ENCODE results near the gene CASP10. TPM values are rescaled to one million over a fixed set of nuclear protein-coding genes. Genes with fewer than 3 reads are reported as not detected.

The CASP10 gene
- total RNA-seq, 2 experiments from 2014 or later, result 18.3 to 22.6 TPM

DNA sequence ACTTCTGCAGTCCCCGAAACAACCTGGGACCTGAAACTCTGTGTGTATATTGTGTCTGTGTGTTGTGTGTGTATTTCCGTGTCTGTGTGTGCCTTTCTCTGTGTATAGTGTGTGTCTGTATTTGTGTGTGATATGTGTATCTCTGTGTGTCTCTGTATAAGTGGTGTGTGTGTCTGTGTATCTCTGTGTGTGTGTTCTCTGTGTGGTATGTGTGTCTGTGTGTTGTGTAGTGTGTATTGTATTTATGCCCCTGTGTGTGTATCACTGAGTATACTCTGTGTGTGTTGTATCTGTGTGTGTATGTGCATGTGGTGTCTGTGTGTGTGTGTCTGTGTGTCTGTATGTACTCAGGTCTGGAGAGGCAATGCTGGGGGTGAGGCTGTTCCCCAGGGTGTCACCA, 89.0 kb downstream of the CASP10 start:
- Mint-ChIP-seq H3K4me1 (ENCODE audit: low read depth) (peaks cover 49% of the 10 kb centered on the region), H3K9me3 (no peaks in the 10 kb centered on the region), H3K4me3 (no peak overlapping the region), H3K27me3 (no peaks in the 10 kb centered on the region), H3K27ac (peak overlapping the region; percentile 30), H3K36me3 (ENCODE audit: low read depth) (peaks cover 71% of the 10 kb centered on the region)
- ChIA-PET POLR2A (no interaction called here), CTCF (no interaction called here)
- intact Hi-C loops (cut with micrococcal nuclease), result no loop called here
- no peak for DNase-seq
- ATAC-seq, result peak; percentile 11
- TF ChIP-seq, protein P1, sequence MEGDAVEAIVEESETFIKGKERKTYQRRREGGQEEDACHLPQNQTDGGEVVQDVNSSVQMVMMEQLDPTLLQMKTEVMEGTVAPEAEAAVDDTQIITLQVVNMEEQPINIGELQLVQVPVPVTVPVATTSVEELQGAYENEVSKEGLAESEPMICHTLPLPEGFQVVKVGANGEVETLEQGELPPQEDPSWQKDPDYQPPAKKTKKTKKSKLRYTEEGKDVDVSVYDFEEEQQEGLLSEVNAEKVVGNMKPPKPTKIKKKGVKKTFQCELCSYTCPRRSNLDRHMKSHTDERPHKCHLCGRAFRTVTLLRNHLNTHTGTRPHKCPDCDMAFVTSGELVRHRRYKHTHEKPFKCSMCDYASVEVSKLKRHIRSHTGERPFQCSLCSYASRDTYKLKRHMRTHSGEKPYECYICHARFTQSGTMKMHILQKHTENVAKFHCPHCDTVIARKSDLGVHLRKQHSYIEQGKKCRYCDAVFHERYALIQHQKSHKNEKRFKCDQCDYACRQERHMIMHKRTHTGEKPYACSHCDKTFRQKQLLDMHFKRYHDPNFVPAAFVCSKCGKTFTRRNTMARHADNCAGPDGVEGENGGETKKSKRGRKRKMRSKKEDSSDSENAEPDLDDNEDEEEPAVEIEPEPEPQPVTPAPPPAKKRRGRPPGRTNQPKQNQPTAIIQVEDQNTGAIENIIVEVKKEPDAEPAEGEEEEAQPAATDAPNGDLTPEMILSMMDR (IDR thresholded peaks at IDR 0.05), result no peak

GRCh38 chr2:201273330-201273983, 90.5 kb downstream of the CASP10 start:
- intact Hi-C loops (cut with micrococcal nuclease), result no loop called here
- H3K4me1 Mint-ChIP-seq (ENCODE audit: low read depth), result peaks cover 44% of the 10 kb centered on the region
- ChIA-PET CTCF (interaction anchor here (0.9 to 1.6 kb wide), 4 partner anchors 9 to 92 kb away, joined by 3 to 6 read pairs (median 4); no protein-coding TSS in a partner anchor), POLR2A (interaction anchor here (0.6 to 1.7 kb wide), 4 partner anchors 8 to 1393 kb away, joined by 4 to 5 read pairs (median 5); partner anchors contain the start of gene CASP8)
- no peaks in the 10 kb centered on the region for H3K9me3 Mint-ChIP-seq
- H3K27me3 Mint-ChIP-seq, result no peaks in the 10 kb centered on the region
- DNase-seq, result no peak
- H3K36me3 Mint-ChIP-seq (ENCODE audit: low read depth), result peaks cover 67% of the 10 kb centered on the region
- ATAC-seq, result peak; percentile 56
- H3K27ac Mint-ChIP-seq, result peak overlapping the region; percentile 83
- TF ChIP-seq, protein P1 (IDR thresholded peaks at IDR 0.05), result no peak
- H3K4me3 Mint-ChIP-seq, result no peak overlapping the region

GRCh38 chr2:201275069-201275468, 92.1 kb downstream of the CASP10 start:
- Mint-ChIP-seq H3K36me3 (ENCODE audit: low read depth) (peaks cover 71% of the 10 kb centered on the region), H3K9me3 (no peaks in the 10 kb centered on the region), H3K4me3 (no peak overlapping the region), H3K4me1 (ENCODE audit: low read depth) (peaks cover 43% of the 10 kb centered on the region), H3K27ac (peak overlapping the region; percentile 9), H3K27me3 (no peaks in the 10 kb centered on the region)
- ATAC-seq (no peak), DNase-seq (no peak)
- CTCF ChIA-PET, result interaction anchor here (0.7 to 0.8 kb wide), 2 partner anchors 12 to 180 kb away, joined by 3 read pairs; no protein-coding TSS in a partner anchor
- intact Hi-C loops (cut with micrococcal nuclease), result no loop called here
- POLR2A ChIA-PET, result interaction anchor here (1.1 to 1.7 kb wide), 2 partner anchors 10 kb away, joined by 3 to 5 read pairs; no protein-coding TSS in a partner anchor
- TF ChIP-seq, protein P1 (IDR thresholded peaks at IDR 0.05), result no peak

- TF ChIP-seq, protein P1 (IDR thresholded peaks at IDR 0.05), result no peak
- ChIA-PET POLR2A (interaction anchor here (0.7 to 1.5 kb wide), 2 partner anchors 8 to 42 kb away, joined by 3 to 4 read pairs; no protein-coding TSS in a partner anchor), CTCF (interaction anchor here (1.8 to 3.0 kb wide), 2 partner anchors 13 to 44 kb away, joined by 8 to 11 read pairs; no protein-coding TSS in a partner anchor)
- intact Hi-C loops (cut with micrococcal nuclease), result no loop called here
- Mint-ChIP-seq H3K9me3 (no peaks in the 10 kb centered on the region), H3K36me3 (ENCODE audit: low read depth) (peaks cover 70% of the 10 kb centered on the region), H3K4me1 (ENCODE audit: low read depth) (peaks cover 44% of the 10 kb centered on the region), H3K4me3 (no peak overlapping the region), H3K27me3 (no peaks in the 10 kb centered on the region), H3K27ac (no peak overlapping the region)
- no peak for ATAC-seq
- no peak for DNase-seq
Observed at GRCh38 chr2:201275990-201276389, 93.0 kb downstream of the CASP10 start.

GRCh38 chr2:201276511-201276910, 93.6 kb downstream of the CASP10 start:
- intact Hi-C loops (cut with micrococcal nuclease), result no loop called here
- no peaks in the 10 kb centered on the region for H3K27me3 Mint-ChIP-seq
- DNase-seq, result no peak
- H3K4me3 Mint-ChIP-seq, result no peak overlapping the region
- H3K27ac Mint-ChIP-seq, result peak overlapping the region; percentile 11
- ChIA-PET CTCF (interaction anchor here (1.0 to 3.0 kb wide), 4 partner anchors 10 to 87 kb away, joined by 3 to 11 read pairs (median 6); no protein-coding TSS in a partner anchor), POLR2A (interaction anchor here (0.7 to 1.5 kb wide), 6 partner anchors 8 to 366 kb away, joined by 3 to 6 read pairs (median 3); no protein-coding TSS in a partner anchor)
- TF ChIP-seq, protein P1 (IDR thresholded peaks at IDR 0.05), result no peak
- ATAC-seq, result no peak
- H3K36me3 Mint-ChIP-seq (ENCODE audit: low read depth), result peaks cover 68% of the 10 kb centered on the region
- no peaks in the 10 kb centered on the region for H3K9me3 Mint-ChIP-seq
- peaks cover 42% of the 10 kb centered on the region for H3K4me1 Mint-ChIP-seq (ENCODE audit: low read depth)
